Measurements from ENCODE around the gene TMEM220.
"Not testable (repeated sequence)": the region's sequence is repeated elsewhere in the genome, so short reads cannot be mapped to it uniquely, and the experiment has no call there.

Gene TMEM220

DNA sequence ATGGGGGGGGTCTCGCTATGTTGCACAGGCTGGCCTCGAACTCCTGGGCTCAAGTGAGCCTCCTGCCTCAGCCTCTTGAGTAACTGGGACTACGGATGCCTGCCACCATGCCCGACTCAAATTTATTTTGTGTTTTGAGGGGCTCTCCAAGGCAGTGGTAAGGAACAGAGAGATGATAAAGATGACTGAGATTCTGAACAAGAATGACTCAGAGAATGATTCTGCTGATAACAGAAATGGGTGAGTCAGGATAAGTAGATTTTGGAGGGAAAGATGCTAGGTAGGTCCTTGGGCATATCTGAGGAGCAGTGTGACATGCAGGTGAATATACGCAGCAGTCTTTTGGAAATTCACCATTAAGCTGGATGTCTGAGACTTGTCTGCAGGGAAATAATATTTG, 2.6 kb downstream of the TMEM220 start:
- DNase-seq = no peak

GRCh38 chr17:10726196-10726595, 3.6 kb downstream of the TMEM220 start:
- no peak for DNase-seq

GRCh38 chr17:10725262-10725661, 4.6 kb downstream of the TMEM220 start:
- no peak for DNase-seq

GRCh38 chr17:10724546-10725195, 5.2 kb downstream of the TMEM220 start:
- no peak for DNase-seq

GRCh38 chr17:10718547-10718946, 11.3 kb downstream of the TMEM220 start:
- no peak for DNase-seq

- DNase-seq = no peak
Measured at GRCh38 chr17:10716218-10716617, 13.6 kb downstream of the TMEM220 start.

DNA sequence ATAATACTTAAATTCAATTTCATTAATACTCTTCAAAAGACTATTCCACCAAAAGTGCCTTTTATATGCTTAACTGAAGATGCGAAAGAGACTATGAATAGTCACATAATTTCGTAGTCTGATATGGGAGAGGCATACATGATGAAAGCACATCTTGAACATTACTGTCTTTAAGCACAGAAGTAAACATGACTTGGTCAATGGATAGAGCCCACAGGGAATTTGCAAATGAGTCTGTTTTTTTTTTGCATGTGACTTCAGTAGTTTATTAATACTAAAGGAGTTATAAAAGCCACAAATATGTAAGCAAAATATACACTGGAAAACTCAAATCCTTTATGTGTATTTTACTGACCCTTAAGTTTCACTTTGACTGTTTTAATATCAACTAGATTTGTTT, 16.5 kb downstream of the TMEM220 start:
- DNase-seq = no peak

DNA sequence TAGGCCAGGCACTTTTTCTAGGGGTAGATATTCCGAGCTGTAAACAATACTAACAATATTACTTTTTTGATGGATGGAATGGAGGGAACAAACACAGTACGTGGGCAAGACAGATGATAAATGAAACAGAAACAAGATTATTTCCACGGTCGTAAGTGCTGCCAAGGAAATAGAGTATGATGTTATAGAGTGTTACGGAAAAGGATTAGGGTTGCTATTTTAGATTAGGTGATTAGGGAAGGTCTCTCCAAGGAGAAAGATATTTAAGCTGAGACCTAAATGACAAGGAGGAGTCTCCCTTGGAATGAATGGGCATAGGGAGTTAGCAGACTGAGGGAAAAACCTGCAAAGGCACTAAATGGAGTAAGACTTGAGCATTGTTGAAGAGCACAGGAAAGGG, 24.1 kb downstream of the TMEM220 start:
- no peak for DNase-seq

DNA sequence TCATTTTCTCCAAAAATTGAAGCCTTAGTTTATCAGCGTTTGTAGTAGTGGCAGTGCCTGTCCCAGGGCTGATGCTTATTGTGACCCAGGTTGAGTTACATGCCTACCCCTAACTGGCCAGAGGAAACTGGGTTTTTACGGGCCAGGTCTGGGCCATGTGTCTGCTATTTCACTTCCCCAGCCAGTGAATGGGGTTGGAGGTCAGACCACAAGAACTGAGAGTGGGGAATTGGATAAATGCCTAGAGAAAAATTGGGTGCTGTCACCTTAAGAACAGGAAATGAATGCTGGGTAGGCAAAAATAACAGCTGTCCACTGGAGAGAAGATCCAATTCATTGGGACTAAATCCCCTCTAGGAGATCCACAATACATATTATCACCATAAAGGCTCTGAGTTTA, 27.2 kb downstream of the TMEM220 start:
- DNase-seq = no peak

DNA sequence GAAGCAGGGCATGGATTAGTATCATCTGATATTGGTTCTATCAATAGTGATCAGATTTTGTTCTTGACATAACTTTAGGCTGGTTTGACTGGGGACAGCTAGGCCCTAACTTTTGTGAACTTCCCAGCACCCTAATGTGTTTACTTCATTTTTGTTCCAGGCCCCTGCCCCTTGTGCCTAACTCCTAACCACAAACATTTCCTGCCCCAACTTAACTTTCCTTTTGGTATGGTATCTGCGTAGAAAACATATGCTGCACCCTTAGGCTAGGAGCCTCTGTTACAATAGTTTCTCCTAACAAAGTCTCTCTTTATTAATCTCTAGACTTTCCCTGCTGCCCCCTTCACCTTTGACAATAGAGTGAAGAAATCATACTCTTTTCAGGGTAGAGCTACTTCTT, 30.0 kb downstream of the TMEM220 start:
- DNase-seq = peak; percentile 35

- peak; percentile 32 for DNase-seq
Measured at GRCh38 chr17:10698096-10698818, 31.6 kb downstream of the TMEM220 start.

GRCh38 chr17:10697092-10698081, 32.4 kb downstream of the TMEM220 start, which contains the start of the genes ADPRM and SCO1:
Gene ADPRM (plus strand): TSS chr17:10697594. CDS start chr17:10704927, 7,333 bp downstream.
Gene SCO1 (minus strand): TSS chr17:10697533. CDS start chr17:10697507, 26 bp downstream.
- peak; percentile 94 for DNase-seq

GRCh38 chr17:10695875-10696407, 33.9 kb downstream of the TMEM220 start:
- not testable (repeated sequence) for DNase-seq

- no peak for DNase-seq
Measured at GRCh38 chr17:10687499-10687898, 42.3 kb downstream of the TMEM220 start.

GRCh38 chr17:10683853-10684252, 46.0 kb downstream of the TMEM220 start:
- DNase-seq = peak; percentile 45

DNA sequence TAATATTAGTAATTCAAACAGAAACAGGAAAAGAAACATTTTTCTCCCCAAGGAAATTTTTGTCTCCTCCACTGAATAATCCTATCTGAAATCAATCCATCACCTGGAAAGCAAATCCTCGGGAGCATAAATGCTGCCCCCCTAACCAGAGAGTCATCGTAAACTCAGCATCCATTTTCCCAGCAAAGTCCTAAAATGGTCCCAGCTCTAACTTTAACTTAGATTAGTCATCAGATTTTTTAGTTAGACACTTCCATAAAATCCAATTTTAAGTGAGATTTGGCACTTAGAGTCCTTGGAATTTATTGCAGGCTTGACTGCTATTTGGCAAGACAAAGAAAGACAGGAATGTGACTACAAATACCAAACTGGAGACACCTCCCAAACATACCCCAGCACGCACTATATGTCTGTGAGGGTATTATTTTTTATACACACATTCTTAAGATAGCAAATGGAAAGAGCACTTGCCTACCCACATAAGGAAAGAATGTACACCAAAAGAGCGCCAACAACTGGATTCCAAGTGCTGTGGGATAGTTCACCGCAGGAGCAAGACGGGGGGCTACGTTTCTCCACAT, 47.9 kb downstream of the TMEM220 start:
- peak; percentile 94 for DNase-seq

DNA sequence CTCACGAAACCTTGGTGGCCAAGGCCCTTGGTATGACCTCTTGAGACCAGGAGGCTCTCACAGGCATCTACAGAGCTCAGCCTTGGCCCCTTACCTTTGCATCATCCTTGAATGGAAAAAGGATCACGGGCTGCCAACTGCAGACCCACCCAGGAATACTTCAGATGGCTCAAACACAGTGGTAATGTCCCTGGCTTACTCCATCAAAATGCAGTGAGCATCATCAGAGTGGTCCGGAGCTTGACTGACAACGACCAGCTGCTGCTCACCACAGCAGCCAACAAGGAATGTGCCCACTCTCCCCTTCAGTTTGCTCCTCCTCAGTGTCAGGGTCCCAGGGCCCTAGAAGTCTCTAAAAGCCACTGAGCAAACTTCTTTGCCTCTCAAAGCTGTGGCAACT, 55.1 kb downstream of the TMEM220 start:
- no peak for DNase-seq

DNA sequence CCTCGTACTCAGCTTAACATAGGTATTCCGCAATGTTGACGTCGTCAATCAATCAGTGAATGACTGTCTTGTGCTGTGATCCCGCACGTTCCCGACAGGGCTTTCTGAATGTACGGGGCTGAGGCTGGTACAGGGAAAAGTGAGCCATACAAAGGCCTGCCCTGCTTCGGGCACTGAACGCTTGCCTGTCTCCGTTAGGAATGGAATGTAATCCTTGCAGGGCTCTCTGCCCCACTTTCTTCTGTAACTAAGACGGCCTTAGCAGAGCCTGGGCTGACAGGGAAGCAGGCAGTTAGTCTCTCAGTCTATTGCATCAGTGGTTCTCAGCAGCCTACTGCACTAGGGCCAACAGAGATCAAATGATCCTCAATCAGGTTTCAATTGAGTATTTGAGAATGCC, 56.5 kb downstream of the TMEM220 start:
- no peak for DNase-seq

GRCh38 chr17:10668775-10669174, 61.0 kb downstream of the TMEM220 start:
- DNase-seq = peak; percentile 61

DNA sequence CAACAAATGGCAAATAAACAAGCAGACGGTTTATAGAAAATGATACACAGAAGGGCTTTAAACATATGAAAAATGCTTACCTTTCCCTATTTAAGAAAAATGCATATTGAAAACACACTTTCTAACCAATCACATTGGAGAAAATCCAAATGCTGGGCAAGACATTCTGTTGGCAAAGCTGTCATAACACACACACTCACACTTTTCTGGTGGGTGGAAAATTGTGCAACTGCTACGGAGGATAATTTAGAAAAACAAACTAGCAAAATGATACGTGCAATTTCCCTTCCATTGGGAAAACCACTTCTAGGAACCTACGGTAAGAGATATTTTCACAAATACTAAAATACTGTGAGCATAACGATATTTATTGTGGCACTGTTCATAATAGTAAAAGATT, 62.9 kb downstream of the TMEM220 start:
- DNase-seq = no peak

DNA sequence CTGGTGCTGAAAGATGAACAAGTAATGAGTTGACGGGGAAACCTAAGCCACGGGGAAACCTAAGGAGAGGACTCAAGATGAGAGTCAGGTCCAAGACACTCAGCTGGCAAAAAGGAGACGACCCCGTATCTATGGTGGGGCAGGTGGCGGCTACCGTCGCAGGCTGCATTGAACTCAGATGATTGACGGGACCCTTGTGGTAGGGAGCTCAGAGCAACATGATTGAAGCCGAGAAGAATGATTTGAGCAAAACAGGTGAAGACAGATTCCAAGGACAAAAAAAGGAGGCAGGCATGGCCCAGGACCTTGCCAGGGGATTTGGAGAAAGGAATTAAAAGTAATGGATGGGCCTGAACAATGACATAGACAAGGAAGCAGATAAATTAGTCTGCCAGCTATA, 65.3 kb downstream of the TMEM220 start:
- no peak for DNase-seq
